HG03558 (cell line): ENCODE results near the gene LRRC4C.

Experiments
- ATAC-seq: cut with Tn5 transposase; IDR thresholded peaks from one replicate; pipeline ENCODE4 v1.9.1; 2021; ENCODE audit warnings: moderate number of reproducible peaks; ENCODE audit not compliant: unreplicated experiment; ENCODE audit errors: extremely low read depth

LRRC4C gene

DNA sequence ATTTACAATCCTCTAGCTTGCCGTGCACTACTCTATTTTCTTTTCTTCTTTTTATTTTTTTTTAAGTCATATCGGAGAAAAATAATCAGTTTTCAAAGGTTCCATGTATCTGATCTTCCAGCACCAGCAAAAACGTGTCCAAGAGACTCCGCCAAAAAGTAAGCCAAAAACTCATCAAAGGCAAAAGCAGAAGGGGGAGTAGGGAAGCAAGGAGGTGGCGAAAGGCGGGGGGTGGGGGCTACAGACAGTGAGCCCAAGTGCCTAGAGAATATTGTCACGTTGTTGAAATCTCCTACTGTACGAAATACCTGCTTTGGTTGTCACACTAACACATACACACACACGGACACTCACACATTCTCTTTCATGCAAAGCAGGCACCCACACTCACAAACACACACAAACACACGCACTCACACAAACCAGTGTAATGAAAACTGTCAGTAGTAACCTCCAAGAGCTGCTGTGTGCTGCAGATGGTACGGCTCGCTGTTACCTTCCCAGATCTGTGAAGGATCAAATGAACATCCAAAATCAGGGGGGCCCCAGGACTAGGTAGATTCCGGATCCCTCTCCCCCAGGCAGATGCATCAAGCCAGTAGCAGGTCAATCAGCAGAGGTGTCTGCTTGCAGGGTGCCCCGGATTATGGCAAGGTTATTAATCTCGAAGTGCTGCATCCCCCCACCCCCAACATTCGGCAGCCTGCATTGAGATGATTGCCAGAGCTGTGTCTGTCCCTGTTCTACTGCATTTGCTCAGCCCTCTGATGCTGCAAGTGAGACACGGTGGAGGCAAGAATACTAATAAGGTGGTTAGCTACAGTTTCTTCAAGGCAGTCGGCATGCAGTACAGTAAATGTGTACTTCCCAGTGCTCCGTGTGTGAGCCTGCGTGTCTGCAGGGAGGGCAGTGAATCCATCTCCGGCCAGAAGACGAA, at the start of gene LRRC4C:
Gene LRRC4C (minus strand): TSS at position 188 of the 937 bp plus-strand sequence.
- no peak for ATAC-seq

DNA sequence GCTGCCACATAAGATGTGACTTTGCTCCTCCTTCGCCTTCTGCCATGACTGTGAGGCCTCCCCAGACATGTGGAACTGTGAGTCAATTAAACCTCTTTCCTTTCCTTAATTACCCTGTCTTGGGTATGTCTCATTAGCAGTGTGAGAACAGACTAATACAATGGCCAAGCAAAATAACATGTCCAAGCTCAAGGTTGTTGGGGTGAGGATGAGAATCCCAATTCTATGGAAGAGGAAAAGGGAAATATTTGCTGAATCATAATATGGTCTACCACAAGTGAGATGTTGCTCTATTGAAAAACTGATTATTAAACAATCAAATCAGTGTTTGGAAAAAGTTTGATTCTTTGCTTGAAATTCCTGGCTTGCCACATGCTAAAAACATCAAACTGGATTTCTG, 48.7 kb upstream of the LRRC4C start:
- ATAC-seq: no peak

DNA sequence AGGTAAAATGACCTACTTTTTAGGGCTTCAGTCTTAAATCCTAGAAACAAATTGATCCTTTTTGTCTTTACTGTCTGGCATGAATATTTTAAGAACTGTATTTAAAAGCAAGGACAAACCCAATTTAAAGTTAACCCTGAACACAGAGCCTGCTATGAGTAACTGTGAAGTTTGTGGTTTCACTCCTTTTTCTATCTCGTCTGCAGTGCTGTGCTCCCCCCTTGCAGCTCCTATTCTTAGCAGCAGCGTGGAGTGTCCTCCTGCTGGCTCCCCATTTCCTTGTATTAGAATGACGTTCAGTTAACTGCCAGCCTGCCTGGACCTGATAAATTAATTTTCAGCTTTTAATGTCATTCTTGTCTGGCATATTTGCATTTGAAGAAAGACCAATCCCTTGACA, 40.0 kb upstream of the LRRC4C start:
- no peak for ATAC-seq

DNA sequence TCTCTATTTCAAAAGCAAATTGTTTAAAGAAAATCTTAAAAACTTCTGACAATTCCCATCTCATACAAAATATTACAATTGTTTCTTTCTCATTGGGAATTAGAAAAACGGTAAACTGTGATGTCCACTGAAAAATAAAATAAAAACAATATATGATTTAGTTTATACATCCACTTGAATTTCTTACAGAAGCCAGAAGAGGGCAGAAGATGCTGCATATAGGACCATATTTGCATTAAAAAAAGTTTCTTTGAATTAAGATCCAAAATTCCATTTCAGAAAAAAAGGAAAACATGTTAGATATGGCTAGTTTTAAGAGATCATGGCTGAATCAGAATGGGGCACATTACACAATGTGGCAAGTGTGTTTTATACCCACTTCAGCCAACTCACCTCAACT, 39.3 kb upstream of the LRRC4C start:
- ATAC-seq: no peak

DNA sequence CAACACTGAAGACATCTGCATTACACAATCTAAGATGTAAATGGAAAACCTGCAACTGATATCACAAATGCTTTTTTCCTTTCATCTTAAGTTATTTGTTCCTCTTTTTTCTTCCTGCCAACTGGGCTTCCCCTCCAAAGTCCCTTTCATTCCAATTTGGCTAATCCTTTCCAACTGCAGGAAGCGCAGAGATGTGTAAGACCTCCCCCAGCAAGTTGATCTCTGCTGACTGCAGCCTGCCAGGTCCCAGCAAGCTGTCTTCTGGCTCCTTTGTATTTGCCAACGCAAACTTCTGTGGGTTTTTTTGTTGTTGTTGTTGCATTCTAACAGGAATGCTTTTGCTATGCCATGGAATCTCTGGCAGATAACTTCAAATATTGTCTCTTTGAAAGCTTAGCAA, 38.5 kb upstream of the LRRC4C start:
- no peak for ATAC-seq

DNA sequence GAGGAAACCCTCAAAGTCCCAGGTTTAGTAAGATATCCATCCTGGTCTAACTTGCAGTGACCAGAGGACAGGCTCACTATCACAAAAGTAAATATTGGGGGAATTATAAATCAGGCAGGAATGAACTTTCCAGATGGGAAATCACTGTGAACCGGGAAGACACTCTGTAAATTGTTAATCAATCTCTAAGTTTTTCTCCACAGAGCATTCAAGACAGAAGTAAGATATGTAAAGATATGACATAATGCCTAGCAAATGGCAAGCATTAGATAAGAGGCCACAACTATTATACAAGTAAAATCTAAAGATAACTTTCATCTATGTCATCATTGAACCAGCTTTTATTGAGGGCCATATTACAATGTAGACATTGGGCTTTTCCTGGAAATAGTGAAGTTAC, 35.3 kb upstream of the LRRC4C start:
- ATAC-seq: no peak

DNA sequence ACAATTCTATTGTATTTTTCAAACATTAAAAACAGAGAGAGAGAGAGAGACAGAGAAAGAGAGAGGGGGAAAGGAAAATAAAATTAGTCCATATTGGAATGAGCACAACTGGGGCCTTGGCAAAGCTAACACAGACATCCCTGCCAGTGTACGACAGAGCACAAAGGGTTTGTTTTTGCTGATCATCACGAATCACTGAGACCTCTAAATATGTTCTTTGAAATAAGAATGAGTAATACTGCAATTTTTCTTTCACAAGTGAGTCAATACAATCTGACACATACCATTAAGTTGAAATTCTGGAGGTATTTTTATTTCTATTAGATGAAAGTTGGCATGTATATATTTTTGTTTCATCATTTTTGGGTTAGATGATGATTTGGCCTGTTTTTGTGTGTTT, 27.0 kb upstream of the LRRC4C start:
- ATAC-seq: no peak

DNA sequence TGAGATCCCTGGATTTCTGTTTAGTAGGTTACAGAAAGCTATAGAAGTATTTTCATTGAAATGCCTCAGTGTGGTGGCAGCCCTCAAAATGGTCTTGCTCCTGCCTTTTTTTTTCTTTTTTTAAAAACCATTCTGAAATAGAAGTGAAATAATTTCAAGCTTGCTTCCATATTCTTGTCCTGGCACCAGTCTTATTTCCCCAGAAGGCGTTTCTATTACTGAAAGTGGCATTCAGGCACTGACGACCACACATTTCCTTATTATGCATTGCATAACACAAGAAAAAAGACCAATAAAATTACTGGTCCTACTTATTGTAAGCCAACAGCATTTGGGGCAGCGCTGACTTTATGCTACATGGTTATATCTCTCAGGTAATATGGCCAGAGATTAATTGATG, 24.5 kb upstream of the LRRC4C start:
- ATAC-seq: no peak

DNA sequence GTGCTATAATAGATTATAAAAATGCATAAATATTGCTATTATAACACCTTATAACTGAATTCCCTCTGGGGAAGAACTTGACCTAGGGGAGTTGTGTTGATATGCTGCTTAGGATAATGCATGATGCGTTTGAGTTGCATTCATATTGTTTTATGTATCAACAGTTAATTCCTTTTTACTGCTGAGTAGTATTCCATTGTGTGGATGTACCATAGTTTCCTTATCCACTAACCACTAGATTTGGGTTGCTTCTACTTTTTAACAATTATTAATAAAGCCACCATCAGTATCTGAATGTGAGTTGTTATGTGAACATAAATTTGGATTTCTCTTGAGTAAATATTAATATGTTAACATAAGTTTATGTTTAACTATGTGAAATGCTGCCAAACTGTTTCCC, 19.7 kb upstream of the LRRC4C start:
- ATAC-seq: no peak

DNA sequence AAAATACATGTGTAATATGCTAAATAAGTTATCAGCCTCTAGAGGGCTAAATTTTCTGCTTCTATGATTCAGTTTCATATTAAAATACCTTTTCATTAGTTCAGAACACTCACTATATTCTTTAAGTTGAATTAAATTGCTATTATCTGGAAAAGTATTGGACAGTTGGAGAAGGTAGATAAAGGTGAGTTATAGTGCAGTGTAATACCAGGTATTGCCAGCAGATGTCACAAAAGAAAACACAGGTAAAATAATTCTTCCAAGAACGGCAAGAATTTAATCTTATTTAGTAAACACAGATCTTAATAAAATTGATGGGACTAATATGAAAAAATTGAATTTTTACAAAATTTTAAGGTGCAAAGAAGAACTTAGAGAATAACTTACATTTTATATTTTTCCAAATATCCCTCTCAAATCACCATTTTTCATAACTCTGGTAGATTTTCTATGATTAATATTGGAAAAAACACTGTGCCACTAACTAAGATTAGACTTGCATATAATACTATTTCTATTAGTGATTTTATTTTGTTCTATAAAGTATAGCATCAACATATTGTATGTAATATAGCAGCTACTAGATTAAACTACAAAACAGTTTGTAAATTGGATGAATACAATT, 1.7 kb upstream of the LRRC4C start:
- no peak for ATAC-seq

DNA sequence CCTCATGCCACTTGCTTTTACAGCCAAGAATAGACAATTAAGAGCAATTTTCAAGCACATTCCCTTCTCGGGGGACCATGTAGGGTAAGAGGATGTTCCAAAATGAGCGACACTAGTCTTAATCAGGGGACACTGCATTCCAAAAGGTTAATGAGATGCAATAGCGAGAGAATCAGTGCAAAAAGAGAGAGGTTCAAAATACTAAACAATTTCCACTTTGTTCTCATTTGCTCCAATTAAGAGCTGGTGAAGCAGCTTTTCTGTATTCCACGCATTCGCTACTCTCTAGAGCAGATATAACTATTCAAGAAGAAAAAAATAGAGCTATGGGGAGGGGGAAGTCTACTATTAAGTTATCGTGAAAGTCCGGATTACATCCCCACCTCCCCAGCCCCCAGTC, 811 bp downstream of the LRRC4C start:
- ATAC-seq: no peak

DNA sequence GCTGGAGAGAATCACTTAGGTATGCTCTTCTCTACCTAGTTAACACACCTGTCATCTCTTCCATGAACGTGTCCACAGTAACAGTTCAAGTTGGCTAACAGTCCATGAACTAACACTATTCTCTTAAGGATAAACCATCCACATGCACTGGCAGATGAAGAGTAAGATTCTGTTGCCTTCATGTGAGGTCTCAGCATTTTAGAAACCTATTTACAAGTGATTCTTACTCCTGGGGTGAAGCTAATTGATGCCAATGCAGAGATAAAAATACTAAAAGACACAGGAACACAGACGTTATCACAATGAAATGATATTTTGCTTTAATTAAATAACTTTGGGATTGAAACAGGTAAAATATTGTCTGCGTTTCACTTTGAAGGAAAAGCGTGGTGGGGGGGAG, 1.3 kb downstream of the LRRC4C start:
- ATAC-seq: no peak

DNA sequence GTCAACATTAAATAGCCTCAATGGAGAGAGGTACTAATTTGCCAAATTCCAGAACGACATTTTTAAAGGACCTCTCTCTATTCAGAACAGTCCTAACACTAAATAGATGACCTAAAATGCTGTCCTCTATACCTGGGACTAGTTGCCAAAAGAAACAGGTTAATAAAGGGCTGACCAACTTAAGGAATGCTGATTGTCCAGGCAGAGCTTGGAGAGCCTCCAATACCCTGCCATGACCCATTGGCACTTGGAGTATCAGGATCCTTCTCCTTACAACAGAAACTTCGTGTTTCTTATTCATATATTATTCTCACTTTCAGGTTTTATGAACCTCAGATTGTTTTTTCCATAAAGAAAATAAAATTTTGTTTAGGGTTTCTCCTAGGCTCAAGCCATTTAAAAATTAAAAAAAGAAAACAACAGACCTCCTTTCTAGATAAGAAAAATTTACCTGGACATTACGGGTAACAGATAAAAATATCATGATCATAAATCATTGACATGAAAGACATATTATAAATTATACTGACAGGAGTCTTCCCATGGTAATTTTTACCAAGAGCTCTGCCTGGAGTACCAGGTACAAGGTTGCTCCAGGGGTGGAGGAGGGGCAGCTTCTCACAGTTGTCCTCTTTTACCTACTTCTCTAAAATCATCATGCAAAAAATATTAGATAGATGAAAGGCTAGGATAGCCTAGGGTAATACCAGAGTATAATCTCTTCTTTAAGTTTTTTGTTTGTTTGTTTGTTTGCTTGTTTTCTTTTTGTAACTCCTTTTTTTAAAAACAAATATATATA, 2.0 kb downstream of the LRRC4C start:
- ATAC-seq: no peak

DNA sequence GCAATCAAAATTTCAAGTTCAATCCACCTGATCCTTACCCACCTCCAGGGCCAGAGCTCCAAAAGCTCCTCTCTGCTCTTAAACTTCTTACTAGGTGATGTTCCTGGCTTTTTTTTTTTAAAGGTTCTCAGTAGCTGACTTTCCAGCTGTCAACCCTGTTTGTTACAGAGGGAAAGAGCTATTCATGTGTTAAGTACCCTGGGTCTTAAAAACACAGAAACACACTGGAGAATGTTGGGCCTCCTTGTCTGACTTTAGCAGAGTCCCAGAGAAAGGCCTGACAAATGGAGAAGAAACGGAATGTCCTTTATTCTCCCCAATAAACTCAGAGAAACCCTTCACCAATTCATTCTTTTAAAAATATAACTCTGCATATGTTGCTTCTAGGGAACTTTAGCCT, 3.2 kb downstream of the LRRC4C start:
- no peak for ATAC-seq

DNA sequence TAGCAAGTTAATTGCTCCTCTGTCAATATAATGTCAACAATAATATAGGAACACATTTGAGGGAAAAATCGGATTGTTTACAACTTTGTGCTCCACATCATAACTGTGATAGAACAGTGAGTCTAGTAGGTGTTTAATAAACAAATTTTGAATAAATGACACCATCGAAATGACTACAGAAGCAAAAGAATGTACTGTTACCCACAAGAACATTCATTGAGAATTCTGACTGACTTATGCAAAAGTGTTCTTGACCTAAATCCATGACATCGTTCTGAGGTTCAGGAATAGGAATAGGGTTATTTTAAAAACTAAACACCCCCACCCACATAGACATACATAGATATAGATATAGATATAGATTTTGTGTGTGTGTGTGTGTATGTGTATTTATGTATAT, 8.4 kb downstream of the LRRC4C start:
- ATAC-seq: no peak

DNA sequence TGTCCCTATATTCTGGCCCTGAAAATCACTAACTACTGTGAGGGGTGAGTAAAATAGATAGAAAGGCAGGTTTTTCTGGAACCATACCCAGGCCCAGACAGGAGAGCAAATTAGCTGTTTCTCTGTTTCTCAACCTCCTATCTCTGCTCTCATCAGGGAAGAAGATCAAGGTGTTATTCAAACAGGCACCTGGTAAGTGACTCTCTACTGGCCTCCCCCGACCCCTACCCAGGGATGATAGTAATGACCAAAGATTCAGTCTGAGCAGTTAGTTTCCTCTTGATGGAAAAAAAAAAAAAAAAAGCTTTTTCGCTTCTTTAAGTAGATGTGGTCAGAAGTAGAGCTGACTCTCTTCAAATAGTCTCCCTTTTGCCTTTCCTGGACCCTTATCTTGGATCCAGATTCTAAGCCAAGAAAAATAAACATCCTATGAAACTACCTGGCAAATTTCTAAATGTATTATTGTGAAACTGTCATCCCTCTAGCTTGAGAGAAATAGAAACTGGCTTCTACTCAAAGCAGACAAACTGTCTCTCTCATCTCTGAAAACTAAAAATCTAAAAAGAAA, 9.9 kb downstream of the LRRC4C start:
- ATAC-seq: no peak

DNA sequence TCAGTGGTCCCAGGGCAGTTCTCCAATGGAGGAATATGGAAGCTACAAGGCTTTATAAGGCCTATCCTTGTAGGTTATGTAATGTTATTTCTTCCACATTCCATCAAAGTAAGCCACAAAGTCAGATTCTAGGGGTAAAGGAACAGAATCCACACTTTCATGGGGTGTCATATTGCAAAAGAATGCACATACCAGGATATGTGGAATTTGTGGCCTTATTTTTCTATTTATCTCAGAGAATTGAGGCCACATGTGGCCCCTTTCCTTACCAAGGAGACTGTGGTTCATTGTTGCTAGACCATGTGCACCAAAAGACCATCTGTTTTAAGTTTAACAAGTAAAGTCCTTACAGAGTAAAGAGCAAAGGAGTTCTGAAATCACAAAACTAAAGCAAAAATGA, 12.9 kb downstream of the LRRC4C start:
- no peak for ATAC-seq

DNA sequence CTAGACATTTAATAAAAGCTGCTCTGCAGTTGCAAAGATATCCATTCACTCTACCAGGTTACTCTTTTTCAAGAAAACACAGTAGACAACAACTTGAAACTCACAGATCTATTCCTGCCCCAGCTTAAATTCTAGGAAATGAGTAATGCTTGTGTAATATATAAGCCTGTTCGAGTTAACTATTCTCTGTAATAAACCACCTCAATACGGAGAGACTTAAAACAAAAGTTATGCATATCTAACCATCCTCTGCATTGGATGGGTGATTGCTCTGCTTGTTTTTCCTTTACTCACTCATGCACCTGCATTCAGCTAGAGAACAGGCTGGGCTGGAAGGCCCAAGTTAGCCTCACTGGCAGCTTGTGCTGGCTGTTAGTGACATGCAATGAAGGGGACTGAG, 13.3 kb downstream of the LRRC4C start:
- ATAC-seq: no peak

DNA sequence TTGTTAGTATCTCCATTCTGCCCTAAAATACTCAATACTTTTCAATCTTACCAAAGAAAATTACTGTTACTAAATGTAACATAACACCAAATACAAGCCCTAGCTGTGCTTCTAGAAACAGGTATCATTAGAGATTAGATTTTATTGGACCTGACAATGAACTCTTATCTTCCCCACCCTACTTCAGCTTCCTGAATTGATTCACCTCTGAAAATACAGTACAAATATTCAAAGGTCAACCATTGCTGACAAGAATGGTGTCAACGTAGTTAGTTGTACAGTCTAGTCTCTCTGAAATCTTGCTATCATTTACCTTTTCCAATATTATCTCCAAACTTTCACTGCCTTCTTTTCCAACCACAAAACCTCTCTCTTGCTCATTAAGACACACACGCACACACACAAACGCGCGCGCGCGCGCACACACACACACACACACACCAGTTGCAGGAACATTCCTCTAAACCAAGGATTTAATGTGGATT, 22.4 kb downstream of the LRRC4C start:
- no peak for ATAC-seq

DNA sequence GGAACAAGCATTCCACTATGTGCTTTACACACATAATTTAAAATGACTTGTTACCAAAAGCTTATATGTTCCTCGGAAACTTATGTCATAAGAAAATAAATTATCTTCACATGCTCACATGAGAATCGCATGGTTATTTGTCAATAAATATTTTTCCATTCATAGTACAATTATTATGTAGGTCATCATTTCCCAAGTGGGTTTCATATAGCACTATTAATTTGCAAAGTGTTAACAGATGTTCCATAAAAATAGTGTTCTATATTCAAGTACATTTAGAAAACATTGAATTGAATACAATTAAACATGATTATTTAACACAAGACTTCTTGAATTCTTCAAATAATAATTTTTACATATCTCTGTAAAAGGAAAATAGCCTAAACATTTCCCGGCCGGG, 23.9 kb downstream of the LRRC4C start:
- ATAC-seq: no peak

DNA sequence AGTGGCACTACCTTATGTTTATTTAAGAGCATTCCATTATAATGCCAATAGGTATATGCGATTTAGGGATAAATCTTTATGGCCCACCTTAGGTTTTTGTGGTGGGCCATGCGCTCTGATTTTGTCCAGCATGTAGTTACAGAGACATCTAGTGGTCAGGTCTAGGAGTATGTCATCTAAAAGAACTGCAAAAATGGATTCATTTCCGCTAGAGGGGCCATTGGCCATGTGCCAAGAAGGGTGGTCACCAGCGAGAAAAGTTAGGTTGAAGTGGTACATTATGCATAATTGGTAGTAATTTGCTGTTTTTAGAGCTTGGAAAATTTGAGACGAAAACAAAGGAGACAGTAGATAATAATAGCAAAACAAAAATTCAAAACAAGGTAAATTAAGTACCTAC, 27.7 kb downstream of the LRRC4C start:
- no peak for ATAC-seq
